PC-9 (cell line): ENCODE data around the gene RREB1. TPM values are rescaled to one million over a fixed set of nuclear protein-coding genes. Genes with fewer than 3 reads are reported as not detected.

ENCODE experiments used
- BruUV-seq: library from RNA; stranded (reverse); fragments of 400-500 nt; replicated peaks from 2 replicates; lab custom pipeline; 2021; lab: Mats Ljungman, UMichigan
- CTCF ChIA-PET: fragments of 300-600 bp; sonication (Branson Sonifier 250); formaldehyde crosslinking; loops from one replicate; lab custom pipeline; 2022; ENCODE audit warnings: antibody characterized with exemption; lab: Charles Lee
- POLR2A ChIA-PET: fragments of 300-600 bp; sonication (Branson Sonifier 250); formaldehyde crosslinking; loops from one replicate; lab custom pipeline; 2022; ENCODE audit warnings: antibody characterized with exemption; ENCODE audit not compliant: unreplicated experiment; lab: Charles Lee
- DNase-seq, 2 experiments: peaks; one replicate each; pipeline versions ENCODE4 v3.0.0 to v3.0.0-alpha.2; 2015 to 2022; ENCODE audit warnings: mixed read lengths in 1 of 2
- H2AFZ ChIP-seq: fragments of 200-600 bp; sonication (generic); 2 replicates; pipeline ENCODE4 v1.8.1; 2017; ENCODE audit warnings: antibody characterized with exemption
- H3F3A ChIP-seq: fragments of 200-600 bp; sonication (generic); 2 replicates; pipeline ENCODE4 v1.8.1; 2017; ENCODE audit warnings: antibody characterized with exemption, mild to moderate bottlenecking, low read depth; ENCODE audit not compliant: insufficient read depth
- H3K27ac ChIP-seq: fragments of 200-600 bp; sonication (generic); 2 replicates; pipeline ENCODE4 v1.6.1; 2016; ENCODE audit warnings: mixed run types
- H3K27me3 ChIP-seq: fragments of 200-600 bp; sonication (generic); 2 replicates; pipeline ENCODE4 v1.6.1; 2016; ENCODE audit warnings: low read depth, mixed run types; ENCODE audit not compliant: insufficient read depth
- H3K36me3 ChIP-seq: fragments of 200-600 bp; sonication (generic); 2 replicates; pipeline ENCODE4 v1.6.1; 2016; ENCODE audit warnings: low read depth, mixed run types
- H3K4me1 ChIP-seq: fragments of 200-600 bp; sonication (generic); replicated peaks from 2 replicates; pipeline ENCODE4 v1.6.1; 2016; ENCODE audit warnings: mixed run types; ENCODE audit not compliant: insufficient read depth
- H3K4me2 ChIP-seq: fragments of 200-600 bp; sonication (generic); 2 replicates; pipeline ENCODE4 v1.6.1; 2017; ENCODE audit warnings: mixed run types
- H3K4me3 ChIP-seq: fragments of 200-600 bp; sonication (generic); 2 replicates; pipeline ENCODE4 v1.6.1; 2016; ENCODE audit warnings: mixed run types
- H3K79me2 ChIP-seq: fragments of 200-600 bp; sonication (generic); 2 replicates; pipeline ENCODE4 v1.6.1; 2017; ENCODE audit warnings: low read depth, mixed run types
- H3K9me2 ChIP-seq: fragments of 200-600 bp; sonication (generic); 2 replicates; pipeline ENCODE4 v1.8.1; 2017; ENCODE audit warnings: mild to moderate bottlenecking; ENCODE audit not compliant: insufficient read depth
- H3K9me3 ChIP-seq: fragments of 200-600 bp; sonication (generic); 2 replicates; pipeline ENCODE4 v1.8.1; 2016; ENCODE audit warnings: low read depth; ENCODE audit not compliant: insufficient read depth
- H4K20me1 ChIP-seq: fragments of 200-600 bp; sonication (generic); 2 replicates; pipeline ENCODE4 v1.8.1; 2017; ENCODE audit not compliant: insufficient read depth
- CTCF ChIP-seq: fragments of 200-600 bp; sonication (generic); conservative IDR thresholded peaks from 2 replicates; pipeline ENCODE4 v1.6.1; 2017; ENCODE audit warnings: mixed run types, antibody characterized with exemption, mild to moderate bottlenecking, moderate library complexity
- EZH2 ChIP-seq: fragments of 200-600 bp; sonication (generic); IDR thresholded peaks from 2 replicates; pipeline ENCODE4 v1.8.0; 2017; ENCODE audit warnings: antibody characterized with exemption, low read depth
- intact Hi-C: fragments of 100-400 bp; cut with micrococcal nuclease; formaldehyde crosslinking; loops from one replicate; pipeline ENCODE4 v1.10.0; 2022; ENCODE audit not compliant: unreplicated experiment
- total RNA-seq: library from RNA; stranded (reverse); gene quantifications from 2 replicates; pipeline ENCODE4 v1.2.3, GENCODE V29; 2021

RREB1 gene
- total RNA-seq, 1 experiment from 2014 or later = 38.4 TPM

DNA sequence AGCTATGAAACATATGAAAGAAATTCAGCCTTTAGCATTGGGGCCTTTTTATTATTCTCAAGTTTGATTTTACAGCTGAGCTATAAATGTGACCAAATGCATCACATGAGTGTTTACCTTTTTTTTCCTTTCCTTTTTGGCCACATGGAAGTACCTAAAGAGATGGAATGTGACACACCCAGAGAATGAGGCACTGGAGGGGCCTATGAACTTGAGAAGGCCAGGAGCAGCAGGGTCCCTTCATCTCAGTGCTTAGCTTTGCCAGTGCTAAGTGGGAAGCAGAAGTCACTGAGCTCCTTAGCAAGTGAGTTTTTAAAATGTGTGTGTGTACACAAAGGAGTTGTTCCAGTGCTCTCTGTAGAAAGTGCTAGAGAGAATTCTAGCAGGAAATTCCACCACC is 44.7 kb downstream of the RREB1 start:
- Histone ChIP-seq H3K36me3 (no peaks in the 10 kb centered on the region; the same call in 1 of the 2 replicates), H3K79me2 (peaks cover 97% of the 10 kb centered on the region), H3K27ac (peak overlapping the region; percentile 31; the same call in 1 of the 2 replicates), H3K9me2 (no peaks in the 10 kb centered on the region), H3K4me1 (peaks cover 44% of the 10 kb centered on the region), H3K9me3 (no peaks in the 10 kb centered on the region), H3K4me2 (peak overlapping the region; percentile 36), H3K27me3 (no peaks in the 10 kb centered on the region), H4K20me1 (no peaks in the 10 kb centered on the region), H3F3A (0 out of 2 replicates have a peak, but pooled peaks cover 4% of the 10 kb centered on the region), H3K4me3 (no peak overlapping the region), H2AFZ (no peak overlapping the region)
- CTCF ChIA-PET = no interaction called here
- intact Hi-C loops = no loop called here
- no peak for DNase-seq
- POLR2A ChIA-PET = interaction anchor here (0.5 to 0.6 kb wide), 3 partner anchors 49 to 329 kb away, joined by 3 to 12 read pairs (median 7); no protein-coding TSS in a partner anchor
- BruUV-seq = no TSS peak
- no peak for TF ChIP-seq EZH2
- no peak for TF ChIP-seq CTCF

- Histone ChIP-seq H4K20me1 (no peaks in the 10 kb centered on the region), H3K27me3 (no peaks in the 10 kb centered on the region), H3K79me2 (peaks cover 97% of the 10 kb centered on the region), H3K9me3 (no peaks in the 10 kb centered on the region), H3K4me1 (peaks cover 35% of the 10 kb centered on the region), H3K4me2 (no peak overlapping the region), H3F3A (0 out of 2 replicates have a peak, but pooled peaks cover 4% of the 10 kb centered on the region), H2AFZ (no peak overlapping the region), H3K36me3 (no peaks in the 10 kb centered on the region; the same call in 1 of the 2 replicates), H3K27ac (no peak overlapping the region), H3K9me2 (no peaks in the 10 kb centered on the region), H3K4me3 (no peak overlapping the region)
- CTCF ChIA-PET = no interaction called here
- intact Hi-C loops = no loop called here
- TF ChIP-seq EZH2 (no peak), CTCF (no peak)
- no peak for DNase-seq
- POLR2A ChIA-PET = interaction anchor here (0.6 kb wide), 1 partner anchor 329 kb away, joined by 4 read pairs; no protein-coding TSS in a partner anchor
- BruUV-seq = no TSS peak
Observed at GRCh38 chr6:7153789-7154188, 46.0 kb downstream of the RREB1 start.

DNA sequence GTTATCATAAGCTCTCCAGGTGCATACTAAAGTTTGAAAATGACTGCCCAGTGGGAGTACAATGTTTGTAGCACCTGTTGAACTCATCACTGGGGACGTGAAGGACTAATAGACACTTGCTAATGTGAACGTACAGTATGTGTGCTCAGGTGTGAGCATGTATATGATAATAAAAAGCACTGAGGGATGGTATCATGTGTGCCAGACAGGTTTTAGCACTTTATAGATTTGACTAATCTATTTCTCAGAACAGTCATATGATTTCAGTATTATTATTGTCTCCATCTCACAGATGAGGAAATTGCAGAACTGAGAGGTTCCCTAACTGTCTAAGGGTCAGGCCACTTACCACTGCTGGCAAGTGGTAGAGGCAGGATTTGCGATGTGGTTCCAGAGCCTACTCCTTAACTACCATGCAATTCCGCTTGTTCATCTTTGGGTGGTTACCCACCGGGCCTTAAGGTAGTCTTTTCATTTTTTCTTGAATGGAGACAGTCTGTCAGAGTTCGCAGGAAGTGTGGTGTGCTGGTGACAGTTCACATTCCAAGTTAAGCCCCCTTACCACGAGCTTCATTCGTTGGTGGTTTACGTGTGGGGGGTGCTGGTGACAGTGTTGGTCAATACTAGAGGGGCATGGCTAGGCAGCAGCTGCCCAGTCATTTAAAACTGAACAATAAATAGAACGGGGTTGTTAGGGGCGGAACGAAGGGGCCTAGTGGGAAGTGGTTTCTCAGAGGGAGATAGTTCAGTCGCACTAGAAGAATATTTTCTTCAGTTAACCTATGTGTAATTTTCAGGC is 46.8 kb downstream of the RREB1 start:
- TF ChIP-seq CTCF (no peak), EZH2 (no peak)
- ChIA-PET POLR2A (interaction anchor here (0.6 kb wide), 1 partner anchor 330 kb away, joined by 4 read pairs; no protein-coding TSS in a partner anchor), CTCF (no interaction called here)
- no peaks in the 10 kb centered on the region for H3K9me3 ChIP-seq
- H3K27ac ChIP-seq = no peak overlapping the region
- H3K4me3 ChIP-seq = no peak overlapping the region
- no peaks in the 10 kb centered on the region for H3K27me3 ChIP-seq
- H3F3A ChIP-seq = 0 out of 2 replicates have a peak, but pooled peaks cover 4% of the 10 kb centered on the region
- H3K4me1 ChIP-seq = peaks cover 36% of the 10 kb centered on the region
- intact Hi-C loops = no loop called here
- no TSS peak for BruUV-seq
- no peak overlapping the region for H2AFZ ChIP-seq
- H4K20me1 ChIP-seq = no peaks in the 10 kb centered on the region
- peaks cover 97% of the 10 kb centered on the region for H3K79me2 ChIP-seq
- no peaks in the 10 kb centered on the region; the same call in 1 of the 2 replicates for H3K36me3 ChIP-seq
- no peak for DNase-seq
- no peaks in the 10 kb centered on the region for H3K9me2 ChIP-seq
- no peak overlapping the region for H3K4me2 ChIP-seq
